ENCODE results near the gene HIVEP3. TPM values are rescaled to one million over a fixed set of nuclear protein-coding genes. Genes with fewer than 3 reads are reported as not detected.
A peak's percentile ranks its signal among the peaks of the same experiment; 100 is the strongest.

Gene HIVEP3
- total and polyA plus RNA-seq, 2 donors (not counting 1 experiment from before 2014, with no cell fraction given) = 2.0 to 5.1 TPM

GRCh38 chr1:41621256-41621655 is 297.5 kb downstream of the HIVEP3 start:
- Histone ChIP-seq H3K9ac (ENCODE audit: low read length) (no peak overlapping the region), H3K27ac (ENCODE audit: low read length in 2 of 2) (no peak overlapping the region), H3K4me3 (ENCODE audit: control extremely low read depth in 1 of 5, extremely low read depth in 1 of 5, insufficient read depth in 1 of 5, low read depth in 2 of 5, low read length in 4 of 5) (no peak overlapping the region), H2AFZ (ENCODE audit: insufficient read depth, low read depth, low read length, poor library complexity, severe bottlenecking) (no peak overlapping the region), H4K20me1 (ENCODE audit: control insufficient read depth, insufficient read depth, low read length, poor library complexity, severe bottlenecking) (no peaks in the 10 kb centered on the region), H3K4me2 (replicated peaks; ENCODE audit: low read depth, low read length, poor library complexity, severe bottlenecking) (no peak overlapping the region), H3K36me3 (replicated peaks in 1 of 2; ENCODE audit: control extremely low read depth in 1 of 2, control insufficient read depth in 1 of 2, extremely low read depth in 1 of 2, insufficient read depth in 2 of 2, low read length in 1 of 2) (peaks cover 0 to 9% of the 10 kb centered on the region in 2 experiments), H3K27me3 (replicated peaks in 1 of 4; ENCODE audit: control extremely low read depth in 1 of 4, control insufficient read depth in 3 of 4, insufficient read depth in 4 of 4, low read length in 3 of 4) (no peaks in the 10 kb centered on the region), H3K9me3 (ENCODE audit: control extremely low read depth in 1 of 3, control insufficient read depth in 2 of 3, insufficient read depth in 1 of 3, low read length in 2 of 3) (no peaks in the 10 kb centered on the region), H3K4me1 (ENCODE audit: control insufficient read depth in 2 of 2, insufficient read depth in 2 of 2, low read length in 2 of 2) (peaks cover 27 to 39% of the 10 kb centered on the region in 2 donors), H3K79me2 (ENCODE audit: control insufficient read depth, insufficient read depth, low read length) (peaks cover 65% of the 10 kb centered on the region)
- intact Hi-C loops (cut with micrococcal nuclease) = no loop called here
- WGBS (ENCODE audit: insufficient coverage) = 100% methylated on average over 3 of the region's 5 CpGs
- Mint-ChIP-seq H3K27ac (no peak overlapping the region), H3K27me3 (no peaks in the 10 kb centered on the region), H3K9me3 (ENCODE audit: insufficient read depth) (no peaks in the 10 kb centered on the region), H3K4me3 (no peak overlapping the region), H3K4me1 (peaks cover 54% of the 10 kb centered on the region)
- ChIA-PET CTCF (interaction anchor here (0.6 to 1.0 kb wide), 2 partner anchors 47 to 179 kb away, joined by 3 to 4 read pairs; no protein-coding TSS in a partner anchor), POLR2A (no interaction called here)
- ATAC-seq (ENCODE audit: low read depth) = no peak
- TF ChIP-seq EZH2 (IDR thresholded peaks at IDR 0.05; ENCODE audit: borderline replicate concordance, insufficient read depth, low read depth, low read length, poor library complexity, severe bottlenecking) (no peak), CTCF (IDR thresholded peaks at IDR 0.05) (no peak)
- DNase-seq = no peak

GRCh38 chr1:41620365-41621169 is 298.2 kb downstream of the HIVEP3 start:
- Histone ChIP-seq H3K27ac (ENCODE audit: low read length in 2 of 2) (no peak overlapping the region), H3K4me2 (replicated peaks; ENCODE audit: low read depth, low read length, poor library complexity, severe bottlenecking) (no peak overlapping the region), H3K27me3 (replicated peaks in 1 of 4; ENCODE audit: control extremely low read depth in 1 of 4, control insufficient read depth in 3 of 4, insufficient read depth in 4 of 4, low read length in 3 of 4) (no peaks in the 10 kb centered on the region), H3K9me3 (ENCODE audit: control extremely low read depth in 1 of 3, control insufficient read depth in 2 of 3, insufficient read depth in 1 of 3, low read length in 2 of 3) (no peaks in the 10 kb centered on the region), H3K4me1 (ENCODE audit: control insufficient read depth in 2 of 2, insufficient read depth in 2 of 2, low read length in 2 of 2) (peaks cover 27 to 39% of the 10 kb centered on the region in 2 donors), H3K79me2 (ENCODE audit: control insufficient read depth, insufficient read depth, low read length) (peaks cover 59% of the 10 kb centered on the region), H3K4me3 (ENCODE audit: control extremely low read depth in 1 of 5, extremely low read depth in 1 of 5, insufficient read depth in 1 of 5, low read depth in 2 of 5, low read length in 4 of 5) (no peak overlapping the region), H2AFZ (ENCODE audit: insufficient read depth, low read depth, low read length, poor library complexity, severe bottlenecking) (no peak overlapping the region), H4K20me1 (ENCODE audit: control insufficient read depth, insufficient read depth, low read length, poor library complexity, severe bottlenecking) (no peaks in the 10 kb centered on the region), H3K9ac (ENCODE audit: low read length) (no peak overlapping the region), H3K36me3 (replicated peaks in 1 of 2; ENCODE audit: control extremely low read depth in 1 of 2, control insufficient read depth in 1 of 2, extremely low read depth in 1 of 2, insufficient read depth in 2 of 2, low read length in 1 of 2) (peaks cover 0 to 7% of the 10 kb centered on the region in 2 experiments)
- 92% methylated on average over 9 of the region's 9 CpGs for WGBS (ENCODE audit: insufficient coverage)
- Mint-ChIP-seq H3K27ac (peak overlapping the region; percentile 72), H3K4me3 (no peak overlapping the region), H3K4me1 (peaks cover 50% of the 10 kb centered on the region), H3K27me3 (no peaks in the 10 kb centered on the region), H3K9me3 (ENCODE audit: insufficient read depth) (no peaks in the 10 kb centered on the region)
- CTCF ChIA-PET = interaction anchor here (1.0 kb wide), 1 partner anchor 47 kb away, joined by 4 read pairs; no protein-coding TSS in a partner anchor
- intact Hi-C loops (cut with micrococcal nuclease) = no loop called here
- DNase-seq (no peak), ATAC-seq (ENCODE audit: low read depth) (no peak)
- POLR2A ChIA-PET = no interaction called here
- TF ChIP-seq CTCF (IDR thresholded peaks at IDR 0.05) (no peak), EZH2 (IDR thresholded peaks at IDR 0.05; ENCODE audit: borderline replicate concordance, insufficient read depth, low read depth, low read length, poor library complexity, severe bottlenecking) (no peak)
